GM21529 (cell line): ENCODE results near the gene WNT5B.
A peak's percentile ranks its signal among the peaks of the same experiment; 100 is the strongest.

Source experiments
- ATAC-seq: cut with Tn5 transposase; IDR thresholded peaks from one replicate; pipeline ENCODE4 v1.9.1; 2021; ENCODE audit not compliant: unreplicated experiment

The WNT5B gene

GRCh38 chr12:1650260-1650977 is 21.4 kb downstream of the WNT5B start:
- no peak for ATAC-seq

GRCh38 chr12:1650978-1651361 is 21.9 kb downstream of the WNT5B start:
- ATAC-seq = no peak

- ATAC-seq = no peak
Observed at GRCh38 chr12:1651946-1652345, 22.9 kb downstream of the WNT5B start.

GRCh38 chr12:1655225-1655788 is 26.3 kb downstream of the WNT5B start:
- ATAC-seq = no peak

GRCh38 chr12:1656902-1657301 is 27.9 kb downstream of the WNT5B start:
- no peak for ATAC-seq

GRCh38 chr12:1657688-1658087 is 28.7 kb downstream of the WNT5B start:
- ATAC-seq = no peak

- no peak for ATAC-seq
Observed at GRCh38 chr12:1660304-1661187, 31.5 kb downstream of the WNT5B start.

- ATAC-seq = peak; percentile 76
Observed at GRCh38 chr12:1661553-1662335, 32.7 kb downstream of the WNT5B start.

- no peak for ATAC-seq
Observed at GRCh38 chr12:1662761-1663439, 33.9 kb downstream of the WNT5B start.

GRCh38 chr12:1663440-1664132 is 34.6 kb downstream of the WNT5B start:
- no peak for ATAC-seq

- ATAC-seq = no peak
Observed at GRCh38 chr12:1665366-1665765, 36.3 kb downstream of the WNT5B start.

GRCh38 chr12:1666215-1666614 is 37.2 kb downstream of the WNT5B start:
- ATAC-seq = no peak

- ATAC-seq = no peak
Observed at GRCh38 chr12:1666685-1667162, 37.7 kb downstream of the WNT5B start.

- ATAC-seq = no peak
Observed at GRCh38 chr12:1668833-1669543, 40.0 kb downstream of the WNT5B start.

- no peak for ATAC-seq
Observed at GRCh38 chr12:1670358-1671268, 41.6 kb downstream of the WNT5B start.

- ATAC-seq = no peak
Observed at GRCh38 chr12:1676043-1676442, 47.0 kb downstream of the WNT5B start.

GRCh38 chr12:1680804-1681492 is 51.9 kb downstream of the WNT5B start:
- no peak for ATAC-seq

- no peak for ATAC-seq
Observed at GRCh38 chr12:1681493-1681807, 52.4 kb downstream of the WNT5B start.
